Trophoblast cell (in vitro differentiated cells and primary cell): Measurements from ENCODE around the gene KCNQ1.

Source experiments
- DNase-seq, 2 donors: peaks; one replicate each; pipeline ENCODE4 v3.0.0-alpha.2; 2016
- H2AFZ ChIP-seq: 2 replicates; pipeline ENCODE4 v1.6.1; 2013; ENCODE audit warnings: low read length, moderate library complexity, mild to moderate bottlenecking; ENCODE audit not compliant: insufficient read depth, poor library complexity
- H2AK5ac ChIP-seq: 2 replicates; pipeline ENCODE4 v1.6.1; 2013; ENCODE audit warnings: mild to moderate bottlenecking, low read length
- H2BK120ac ChIP-seq: 2 replicates; pipeline ENCODE4 v1.6.1; 2013; ENCODE audit warnings: low read length, mild to moderate bottlenecking, moderate library complexity; ENCODE audit not compliant: insufficient read depth, poor library complexity
- H2BK12ac ChIP-seq: 2 replicates; pipeline ENCODE4 v1.6.1; 2013; ENCODE audit warnings: mild to moderate bottlenecking, low read length, moderate library complexity
- H2BK5ac ChIP-seq: 2 replicates; pipeline ENCODE4 v1.6.1; 2013; ENCODE audit warnings: low read length, low read depth, moderate library complexity, mild to moderate bottlenecking; ENCODE audit not compliant: poor library complexity
- H3K14ac ChIP-seq: 2 replicates; pipeline ENCODE4 v1.6.1; 2013; ENCODE audit warnings: mild to moderate bottlenecking, low read length
- H3K18ac ChIP-seq: 2 replicates; pipeline ENCODE4 v1.6.1; 2013; ENCODE audit warnings: mild to moderate bottlenecking, low read length
- H3K23ac ChIP-seq: 2 replicates; pipeline ENCODE4 v1.6.1; 2013; ENCODE audit warnings: low read length
- H3K27ac ChIP-seq: 2 replicates; pipeline ENCODE4 v1.5.1; 2013; ENCODE audit warnings: low read depth, mild to moderate bottlenecking, inconsistent platforms, low read length, moderate library complexity
- H3K27me3 ChIP-seq: 2 replicates; pipeline ENCODE4 v1.6.1; 2013; ENCODE audit warnings: inconsistent platforms, mild to moderate bottlenecking, low read length, moderate library complexity; ENCODE audit not compliant: insufficient read depth
- H3K36me3 ChIP-seq, 2 experiments: 1 replicate in 1 of 2; 2 replicates in 1 of 2; pipeline ENCODE4 v1.6.1; 2013; ENCODE audit warnings: low read length in 2 of 2, mild to moderate bottlenecking in 2 of 2, moderate library complexity in 1 of 2; ENCODE audit not compliant: insufficient read depth in 2 of 2, control insufficient read depth in 1 of 2
- H3K4ac ChIP-seq: 2 replicates; pipeline ENCODE4 v1.6.1; 2013; ENCODE audit warnings: low read depth, mild to moderate bottlenecking, low read length, moderate library complexity
- H3K4me1 ChIP-seq, 2 experiments: 1 replicate in 1 of 2; 2 replicates in 1 of 2; pipeline ENCODE4 v1.6.1; 2013; ENCODE audit warnings: low read length in 2 of 2, mild to moderate bottlenecking in 2 of 2, moderate library complexity in 1 of 2; ENCODE audit not compliant: insufficient read depth in 2 of 2, control insufficient read depth in 1 of 2
- H3K4me2 ChIP-seq: 2 replicates; pipeline ENCODE4 v1.6.1; 2013; ENCODE audit warnings: inconsistent platforms, mild to moderate bottlenecking, low read length, moderate library complexity
- H3K4me3 ChIP-seq: 2 replicates; pipeline ENCODE4 v1.5.1; 2013; ENCODE audit warnings: mild to moderate bottlenecking, low read depth, low read length, inconsistent platforms
- H3K79me1 ChIP-seq: one replicate; pipeline ENCODE4 v1.6.1; 2013; ENCODE audit warnings: low read length
- H3K79me2 ChIP-seq: 2 replicates; pipeline ENCODE4 v1.6.1; 2013; ENCODE audit warnings: low read length, mild to moderate bottlenecking; ENCODE audit not compliant: control insufficient read depth, insufficient read depth, poor library complexity
- H3K9ac ChIP-seq: 2 replicates; pipeline ENCODE4 v1.6.1; 2013; ENCODE audit warnings: mild to moderate bottlenecking, low read length
- H3K9me3 ChIP-seq: 2 replicates; pipeline ENCODE4 v1.6.1; 2013; ENCODE audit warnings: low read depth, mild to moderate bottlenecking, control low read depth, inconsistent platforms, low read length; ENCODE audit not compliant: insufficient read depth
- H4K12ac ChIP-seq: 2 replicates; pipeline ENCODE4 v1.6.1; 2013; ENCODE audit warnings: low read depth, mild to moderate bottlenecking, low read length, moderate library complexity
- H4K8ac ChIP-seq: 2 replicates; pipeline ENCODE4 v1.6.1; 2013; ENCODE audit warnings: low read depth, mild to moderate bottlenecking, low read length, moderate library complexity
- H4K91ac ChIP-seq: one replicate; pipeline ENCODE4 v1.6.1; 2013; ENCODE audit warnings: low read depth, mild to moderate bottlenecking, low read length, moderate library complexity
- WGBS: extraction: QIAGEN DNeasy Blood & Tissue Kit; methylation state at CpG from one replicate; pipeline ENCODE4 v1.1.7; 2013; ENCODE audit warnings: missing lambda C conversion rate; ENCODE audit not compliant: insufficient read length, insufficient coverage; ENCODE audit errors: extremely low coverage; 5-methylcytosine and 5-hydroxymethylcytosine counted together

The KCNQ1 gene

GRCh38 chr11:2576111-2576510, 131.3 kb downstream of the KCNQ1 start:
- no peak overlapping the region for H2AK5ac ChIP-seq
- H4K91ac ChIP-seq, result no peak overlapping the region
- no CpG with 5 or more reads among the region's 15 CpGs for WGBS
- no peak overlapping the region for H2BK5ac ChIP-seq
- no peak overlapping the region for H4K8ac ChIP-seq
- no peaks in the 10 kb centered on the region for H3K27me3 ChIP-seq
- H3K23ac ChIP-seq, result no peak overlapping the region
- no peaks in the 10 kb centered on the region for H3K79me2 ChIP-seq
- no peak overlapping the region for H3K18ac ChIP-seq
- no peak for DNase-seq
- no peak overlapping the region for H3K14ac ChIP-seq
- H3K4me1 ChIP-seq, result peaks cover 2 to 3% of the 10 kb centered on the region in 2 experiments
- peaks cover 7% of the 10 kb centered on the region for H3K9me3 ChIP-seq
- no peak overlapping the region for H4K12ac ChIP-seq
- no peak overlapping the region for H3K4ac ChIP-seq
- no peaks in the 10 kb centered on the region for H3K79me1 ChIP-seq
- no peak overlapping the region for H3K27ac ChIP-seq
- H2BK120ac ChIP-seq, result no peak overlapping the region
- no peak overlapping the region for H3K4me2 ChIP-seq
- no peaks in the 10 kb centered on the region for H3K36me3 ChIP-seq
- no peak overlapping the region for H2BK12ac ChIP-seq
- no peak overlapping the region for H3K4me3 ChIP-seq
- no peak overlapping the region for H2AFZ ChIP-seq
- H3K9ac ChIP-seq, result no peak overlapping the region

- H3K18ac ChIP-seq, result no peak overlapping the region
- H3K4ac ChIP-seq, result no peak overlapping the region
- no peak overlapping the region for H4K91ac ChIP-seq
- no peak overlapping the region for H3K27ac ChIP-seq
- no peak overlapping the region for H4K8ac ChIP-seq
- WGBS, result no CpG with 5 or more reads among the region's 15 CpGs
- no peaks in the 10 kb centered on the region for H3K27me3 ChIP-seq
- no peaks in the 10 kb centered on the region for H3K36me3 ChIP-seq
- peaks cover 2 to 3% of the 10 kb centered on the region in 2 experiments for H3K4me1 ChIP-seq
- no peak overlapping the region for H3K4me3 ChIP-seq
- no peak overlapping the region for H2BK120ac ChIP-seq
- no peak overlapping the region for H3K14ac ChIP-seq
- H4K12ac ChIP-seq, result no peak overlapping the region
- H3K4me2 ChIP-seq, result no peak overlapping the region
- DNase-seq, result no peak
- no peak overlapping the region for H3K23ac ChIP-seq
- H2AK5ac ChIP-seq, result no peak overlapping the region
- H2BK5ac ChIP-seq, result no peak overlapping the region
- no peak overlapping the region for H2BK12ac ChIP-seq
- no peaks in the 10 kb centered on the region for H3K79me1 ChIP-seq
- H2AFZ ChIP-seq, result no peak overlapping the region
- no peaks in the 10 kb centered on the region for H3K79me2 ChIP-seq
- peaks cover 3% of the 10 kb centered on the region for H3K9me3 ChIP-seq
- H3K9ac ChIP-seq, result no peak overlapping the region
Measured at GRCh38 chr11:2576549-2576948, 131.7 kb downstream of the KCNQ1 start.

GRCh38 chr11:2577031-2577990, 132.5 kb downstream of the KCNQ1 start:
- WGBS, result no CpG with 5 or more reads among the region's 33 CpGs
- Histone ChIP-seq H3K4ac (no peak overlapping the region), H3K4me3 (no peak overlapping the region), H4K8ac (no peak overlapping the region), H2BK12ac (no peak overlapping the region), H3K79me2 (no peaks in the 10 kb centered on the region), H3K36me3 (no peaks in the 10 kb centered on the region), H3K4me1 (peaks cover 2 to 3% of the 10 kb centered on the region in 2 experiments), H3K4me2 (no peak overlapping the region), H2BK120ac (no peak overlapping the region), H3K9me3 (peaks cover 2% of the 10 kb centered on the region), H3K18ac (no peak overlapping the region), H3K27ac (no peak overlapping the region), H3K27me3 (no peaks in the 10 kb centered on the region), H2BK5ac (no peak overlapping the region), H2AK5ac (no peak overlapping the region), H4K12ac (no peak overlapping the region), H2AFZ (no peak overlapping the region), H3K23ac (no peak overlapping the region), H4K91ac (no peak overlapping the region), H3K79me1 (no peaks in the 10 kb centered on the region), H3K14ac (no peak overlapping the region), H3K9ac (no peak overlapping the region)
- no peak for DNase-seq

GRCh38 chr11:2577991-2578928, 133.5 kb downstream of the KCNQ1 start:
- Histone ChIP-seq H3K27me3 (no peaks in the 10 kb centered on the region), H2BK12ac (no peak overlapping the region), H4K12ac (no peak overlapping the region), H3K4me3 (no peak overlapping the region), H3K36me3 (no peaks in the 10 kb centered on the region), H3K14ac (peak overlapping the region; percentile 4), H2BK5ac (no peak overlapping the region), H2BK120ac (no peak overlapping the region), H3K27ac (no peak overlapping the region), H3K18ac (no peak overlapping the region), H2AK5ac (no peak overlapping the region), H3K23ac (no peak overlapping the region), H3K4me2 (no peak overlapping the region), H2AFZ (no peak overlapping the region), H4K8ac (no peak overlapping the region), H4K91ac (peak overlapping the region; percentile 48), H3K9me3 (no peaks in the 10 kb centered on the region), H3K79me1 (no peaks in the 10 kb centered on the region), H3K4ac (no peak overlapping the region), H3K79me2 (no peaks in the 10 kb centered on the region), H3K4me1 (peaks cover 2 to 3% of the 10 kb centered on the region in 2 experiments), H3K9ac (no peak overlapping the region)
- WGBS, result no CpG with 5 or more reads among the region's 22 CpGs
- DNase-seq, result no peak
